Right lobe of liver (tissue), 4 donors: ENCODE data around the gene TYROBP.

ENCODE experiments used
- CTCF ChIP-seq, 4 donors: fragments of 200-600 bp in 3 of 4; fragments of 450-650 bp in 1 of 4; IDR thresholded peaks; one replicate each; pipeline versions ENCODE4 v1.5.1 to v1.8.0; 2016 to 2022; ENCODE audit warnings: antibody characterized with exemption in 4 of 4, mild to moderate bottlenecking in 2 of 4
- POLR2A ChIP-seq: fragments of 450-650 bp; IDR thresholded peaks from one replicate; pipeline ENCODE4 v1.6.1; 2017; ENCODE audit warnings: antibody characterized with exemption, mild to moderate bottlenecking
- donor health status: DM: no; HTN: no; CAD: no.
- donor health status: DM: no; HTN: no; CAD: no.
- donor health status: DM: no; HTN: yes; CAD: no.

GRCh38 chr19:35945121-35945790 is 37.2 kb upstream of the TYROBP start:
- TF ChIP-seq CTCF (IDR thresholded peaks at IDR 0.05) (no peak), POLR2A (no peak)
